ENCODE results near the gene CD320. TPM values are rescaled to one million over a fixed set of nuclear protein-coding genes. Genes with fewer than 3 reads are reported as not detected.
"Not testable (repeated sequence)": the region's sequence is repeated elsewhere in the genome, so short reads cannot be mapped to it uniquely, and the experiment has no call there.

The CD320 gene
- total RNA-seq (ENCODE audit: low replicate concordance): 40.1 and 66.0 TPM in 2 replicates

DNA sequence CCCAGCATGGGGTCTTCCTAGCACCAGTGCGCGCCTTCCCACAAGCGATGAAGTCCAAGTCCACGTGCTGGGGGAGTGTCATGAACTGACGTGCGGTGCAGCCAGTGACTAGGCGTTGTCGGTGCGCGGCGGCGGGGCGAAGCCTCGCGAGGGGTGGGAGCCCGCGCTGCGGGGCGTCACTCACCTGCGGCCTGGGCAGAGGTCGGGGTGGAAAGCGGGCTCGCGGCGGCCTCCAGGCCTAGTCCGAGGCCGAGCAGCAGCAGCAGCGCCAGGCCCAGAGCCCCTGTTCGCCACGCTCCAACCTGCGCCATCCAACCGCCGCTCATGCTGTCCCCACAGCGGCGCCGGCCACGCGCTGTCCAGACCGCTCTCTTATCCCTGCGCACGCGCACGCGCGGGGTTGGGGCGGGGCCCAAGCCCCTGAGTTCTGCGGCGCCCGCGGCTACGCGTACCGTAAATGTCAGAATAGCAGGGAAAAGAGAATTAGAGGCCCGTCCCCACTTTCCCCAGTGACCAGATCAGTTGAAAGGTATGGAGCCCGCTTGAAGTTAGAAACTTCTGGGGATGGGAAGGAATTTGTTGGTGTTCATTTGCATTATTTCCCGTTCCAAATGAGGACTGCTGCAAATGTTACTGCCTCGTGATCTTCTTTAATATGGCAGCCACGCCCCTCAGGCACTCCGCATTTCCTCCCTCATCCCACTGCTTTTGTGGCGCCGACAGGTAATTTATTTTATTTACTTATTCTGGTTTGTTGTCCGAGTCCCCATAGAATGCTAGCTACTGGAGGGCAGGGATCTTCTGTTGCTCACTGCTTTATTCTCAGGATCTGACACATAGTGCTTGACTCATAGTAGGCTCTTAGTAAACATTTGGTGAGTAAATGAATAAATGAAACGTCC, at the start of gene CD320:
CD320 (minus strand) TSS at position 394 of the 902 bp plus-strand sequence; CDS start at position 326, 68 bp downstream.
- peak; percentile 89 for DNase-seq (ENCODE audit: low read depth)
- peak within 1 kb of the TSS; percentile 77 for H3K4me3 ChIP-seq (ENCODE audit: low read depth, low read length)
- TF ChIP-seq, protein P1, sequence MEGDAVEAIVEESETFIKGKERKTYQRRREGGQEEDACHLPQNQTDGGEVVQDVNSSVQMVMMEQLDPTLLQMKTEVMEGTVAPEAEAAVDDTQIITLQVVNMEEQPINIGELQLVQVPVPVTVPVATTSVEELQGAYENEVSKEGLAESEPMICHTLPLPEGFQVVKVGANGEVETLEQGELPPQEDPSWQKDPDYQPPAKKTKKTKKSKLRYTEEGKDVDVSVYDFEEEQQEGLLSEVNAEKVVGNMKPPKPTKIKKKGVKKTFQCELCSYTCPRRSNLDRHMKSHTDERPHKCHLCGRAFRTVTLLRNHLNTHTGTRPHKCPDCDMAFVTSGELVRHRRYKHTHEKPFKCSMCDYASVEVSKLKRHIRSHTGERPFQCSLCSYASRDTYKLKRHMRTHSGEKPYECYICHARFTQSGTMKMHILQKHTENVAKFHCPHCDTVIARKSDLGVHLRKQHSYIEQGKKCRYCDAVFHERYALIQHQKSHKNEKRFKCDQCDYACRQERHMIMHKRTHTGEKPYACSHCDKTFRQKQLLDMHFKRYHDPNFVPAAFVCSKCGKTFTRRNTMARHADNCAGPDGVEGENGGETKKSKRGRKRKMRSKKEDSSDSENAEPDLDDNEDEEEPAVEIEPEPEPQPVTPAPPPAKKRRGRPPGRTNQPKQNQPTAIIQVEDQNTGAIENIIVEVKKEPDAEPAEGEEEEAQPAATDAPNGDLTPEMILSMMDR (IDR thresholded peaks at IDR 0.05; ENCODE audit: insufficient read depth, low read length): no peak

- H3K4me3 ChIP-seq (ENCODE audit: low read depth, low read length): no peak overlapping the region
- peak; percentile 39 for DNase-seq (ENCODE audit: low read depth)
- TF ChIP-seq, protein P1 (IDR thresholded peaks at IDR 0.05; ENCODE audit: insufficient read depth, low read length): no peak
Observed at GRCh38 chr19:8357007-8357521, 48.9 kb upstream of the CD320 start.

DNA sequence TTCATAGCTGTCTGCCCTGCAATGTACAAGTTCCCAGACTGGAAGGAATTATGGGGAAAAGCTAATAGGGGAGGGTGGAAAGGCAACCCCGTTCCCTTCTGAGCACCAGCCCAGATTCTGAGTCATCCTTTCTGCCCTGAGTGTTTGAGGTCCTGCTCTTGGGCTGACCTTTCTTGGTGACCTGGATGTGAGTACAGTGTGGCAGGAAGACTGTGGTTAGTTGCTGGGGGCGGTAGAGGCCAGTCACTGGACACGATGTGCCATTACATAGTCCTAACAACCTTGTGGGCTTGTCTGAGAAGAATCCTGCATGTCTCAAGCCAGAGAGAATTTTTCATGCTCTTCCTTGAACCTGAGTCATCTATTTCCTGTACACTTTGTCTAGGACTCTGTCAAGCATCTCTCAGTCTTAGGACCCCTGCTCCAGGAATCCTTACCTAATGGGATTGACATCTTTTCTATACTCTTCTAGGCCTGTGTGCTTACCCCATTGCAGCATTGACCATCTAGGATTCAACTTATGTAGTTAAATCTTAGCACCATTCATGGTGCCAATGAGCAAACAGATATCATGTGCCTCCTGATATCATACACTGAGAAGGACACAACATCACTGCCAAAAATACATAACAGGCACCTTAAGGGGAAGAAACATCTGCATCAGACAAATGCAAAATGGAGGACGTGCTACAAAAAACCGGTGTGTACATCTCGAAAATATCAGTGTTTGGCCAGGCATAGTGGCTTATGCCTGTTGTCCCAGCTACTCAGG, 47.7 kb upstream of the CD320 start:
- TF ChIP-seq, protein P1 (IDR thresholded peaks at IDR 0.05; ENCODE audit: insufficient read depth, low read length): peak; percentile 0
- DNase-seq (ENCODE audit: low read depth): peak; percentile 91
- H3K4me3 ChIP-seq (ENCODE audit: low read depth, low read length): no peak overlapping the region

DNA sequence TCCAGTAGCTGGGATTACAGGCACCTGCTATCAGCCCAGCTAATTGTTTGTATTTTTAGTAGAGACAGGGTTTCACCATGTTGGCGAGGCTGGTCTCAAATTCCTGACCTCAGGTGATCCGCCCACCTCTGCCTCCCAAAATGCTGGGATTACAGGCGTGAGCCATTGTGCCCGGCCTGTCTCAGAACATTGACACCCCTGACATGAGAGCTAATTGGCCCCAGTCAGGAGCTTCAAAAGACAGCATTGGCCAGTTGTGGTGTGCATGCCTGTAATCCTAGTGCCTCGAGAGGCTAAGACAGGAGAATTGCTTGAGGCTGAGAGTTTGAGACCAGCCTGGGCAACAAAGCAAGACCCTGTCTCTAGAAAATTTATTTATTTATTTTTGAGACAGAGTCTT, 44.7 kb upstream of the CD320 start:
- not testable (repeated sequence) for H3K4me3 ChIP-seq (ENCODE audit: low read depth, low read length); DNase-seq (ENCODE audit: low read depth)

DNA sequence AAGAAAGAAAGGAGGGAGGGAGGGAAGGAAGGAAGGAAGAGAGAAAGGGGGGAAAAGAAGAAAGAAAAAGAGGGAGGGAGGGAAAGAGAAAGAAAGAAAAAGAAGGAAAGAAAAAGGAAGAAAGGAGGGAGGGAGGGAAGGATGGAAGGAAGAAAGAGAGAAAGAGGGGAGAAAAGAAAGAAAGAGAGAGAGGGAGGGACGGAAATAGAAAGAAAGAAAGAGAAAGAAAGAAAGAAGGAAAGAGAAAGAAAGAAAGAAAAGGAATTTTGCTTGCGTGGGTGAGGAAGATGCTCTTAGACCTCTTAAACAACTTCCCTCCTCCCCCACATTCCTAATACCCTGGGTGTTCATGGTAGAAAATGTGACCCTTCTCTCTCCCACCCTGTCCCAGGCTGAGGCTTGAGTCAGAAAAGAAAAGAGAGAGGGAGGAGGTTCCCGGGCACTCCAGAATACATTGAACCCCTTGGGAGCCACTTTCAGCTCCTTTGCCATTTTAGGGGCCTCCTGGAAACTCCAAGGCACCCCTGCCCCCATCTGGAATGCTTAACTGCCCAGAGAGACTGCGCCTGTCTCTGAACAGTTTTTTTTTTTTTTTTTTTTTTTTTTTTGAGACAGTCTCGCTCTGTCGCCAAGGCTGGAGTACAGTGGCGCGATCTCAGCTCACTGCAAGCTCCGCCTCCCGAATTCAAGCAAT, 44.1 kb upstream of the CD320 start:
- TF ChIP-seq, protein P1 (IDR thresholded peaks at IDR 0.05; ENCODE audit: insufficient read depth, low read length): no peak
- DNase-seq (ENCODE audit: low read depth): peak; percentile 22
- H3K4me3 ChIP-seq (ENCODE audit: low read depth, low read length): peak overlapping the region; percentile 17

GRCh38 chr19:8349629-8350372, 41.6 kb upstream of the CD320 start:
- DNase-seq (ENCODE audit: low read depth); H3K4me3 ChIP-seq (ENCODE audit: low read depth, low read length): not testable (repeated sequence)

DNA sequence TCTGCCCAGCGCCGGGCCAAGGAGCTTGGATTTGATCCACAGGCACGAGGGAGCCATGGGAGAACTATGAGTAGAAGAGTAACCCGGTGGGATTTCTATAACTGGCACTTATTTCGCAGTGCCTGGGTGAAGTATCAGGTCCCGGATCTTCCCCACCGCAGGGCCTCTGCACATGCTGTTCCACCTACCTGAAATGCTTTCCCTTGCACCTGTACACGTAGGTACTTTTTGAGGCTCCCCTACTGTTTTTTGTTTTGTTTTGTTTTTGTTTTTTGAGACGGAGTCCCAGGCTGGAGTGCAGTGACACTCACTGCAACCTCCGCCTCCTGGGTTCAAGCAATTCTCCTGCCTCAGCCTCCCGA, 35.3 kb upstream of the CD320 start:
- TF ChIP-seq, protein P1 (IDR thresholded peaks at IDR 0.05; ENCODE audit: insufficient read depth, low read length): no peak
- DNase-seq (ENCODE audit: low read depth): no peak
- H3K4me3 ChIP-seq (ENCODE audit: low read depth, low read length): no peak overlapping the region

All from fibroblast of the aortic adventitia (primary cell).